Activated CD4-positive, alpha-beta T cell treated with anti-CD3 and anti-CD28 coated beads for 36 hours (primary cell): Measurements from ENCODE around the gene MED13L. TPM values are rescaled to one million over a fixed set of nuclear protein-coding genes. Genes with fewer than 3 reads are reported as not detected.

ENCODE experiments used
- ATAC-seq: fragments of 200-7000 bp; cut with Tn5 transposase; one replicate; pipeline ENCODE4 v1.10.0; 2021; ENCODE audit warnings: mild to moderate bottlenecking, moderate library complexity
- CTCF ChIA-PET: fragments of 350-600 bp; sonication (Branson Sonifier 250); formaldehyde crosslinking; loops from one replicate; lab custom pipeline; 2021; ENCODE audit warnings: antibody characterized with exemption; lab: Charles Lee
- POLR2A ChIA-PET: fragments of 350-600 bp; sonication (Branson Sonifier 250); formaldehyde crosslinking; loops from one replicate; lab custom pipeline; 2021; ENCODE audit warnings: antibody characterized with exemption, inconsistent platforms; lab: Charles Lee
- DNase-seq: peaks from one replicate; pipeline ENCODE4 v3.0.0-alpha.2; 2020
- H3K27ac Mint-ChIP-seq: one replicate; pipeline ENCODE4 v1.8.0; 2021; ENCODE audit warnings: mixed read lengths
- H3K27me3 Mint-ChIP-seq: one replicate; pipeline ENCODE4 v1.8.0; 2021; ENCODE audit warnings: mixed read lengths
- H3K36me3 Mint-ChIP-seq: one replicate; pipeline ENCODE4 v1.8.0; 2021; ENCODE audit warnings: low read depth, mixed read lengths
- H3K4me1 Mint-ChIP-seq: one replicate; pipeline ENCODE4 v1.8.0; 2021; ENCODE audit warnings: mixed read lengths
- H3K4me3 Mint-ChIP-seq: one replicate; pipeline ENCODE4 v1.8.0; 2021; ENCODE audit warnings: mild to moderate bottlenecking, moderate library complexity, mixed read lengths
- H3K9me3 Mint-ChIP-seq: one replicate; pipeline ENCODE4 v1.8.0; 2021; ENCODE audit warnings: low read depth, mixed read lengths
- intact Hi-C, 2 experiments: fragments of 100-400 bp; cut with DNase I in 1 of 2; cut with micrococcal nuclease in 1 of 2; formaldehyde crosslinking; loops; one replicate each; pipeline versions ENCODE4 v1.14.2 to v1.15.1; 2022 to 2024; cut with DNase I, micrococcal nuclease
- total RNA-seq, 2 experiments: library from RNA; stranded (reverse); gene quantifications; one replicate each; pipeline ENCODE4 v1.2.3, GENCODE V29; 2021

MED13L gene
- total RNA-seq, 2 experiments from 2014 or later = 38.5 to 41.9 TPM

DNA sequence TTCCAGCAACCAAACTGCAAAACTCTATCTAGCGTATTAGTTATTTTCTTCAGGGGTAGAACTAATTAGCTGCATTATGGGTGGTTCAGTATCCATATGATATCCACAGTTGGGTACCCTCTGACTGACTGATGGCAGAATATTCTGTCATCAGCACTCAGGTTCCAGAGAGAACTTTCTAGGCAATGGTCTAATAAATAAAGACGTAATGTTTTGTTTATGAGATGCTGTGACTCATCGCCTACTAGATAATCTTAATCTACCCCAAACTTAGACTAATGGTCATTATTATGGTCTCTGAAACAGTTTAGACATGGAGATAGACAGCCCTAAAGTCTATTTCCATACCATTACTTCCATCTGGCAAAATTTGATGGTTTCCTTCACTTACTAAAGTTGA is 220.1 kb downstream of the MED13L start:
- H3K27me3 Mint-ChIP-seq = no peaks in the 10 kb centered on the region
- intact Hi-C loops = no loop called here
- peaks cover 66% of the 10 kb centered on the region for H3K4me1 Mint-ChIP-seq
- no peak for DNase-seq
- H3K4me3 Mint-ChIP-seq = no peak overlapping the region
- H3K36me3 Mint-ChIP-seq = no peaks in the 10 kb centered on the region
- no peak overlapping the region for H3K27ac Mint-ChIP-seq
- no peaks in the 10 kb centered on the region for H3K9me3 Mint-ChIP-seq
- CTCF ChIA-PET = interaction anchor here (1.3 kb wide), 1 partner anchor 36 kb away, joined by 3 read pairs; no protein-coding TSS in a partner anchor
- no peak for ATAC-seq
- POLR2A ChIA-PET = no interaction called here

DNA sequence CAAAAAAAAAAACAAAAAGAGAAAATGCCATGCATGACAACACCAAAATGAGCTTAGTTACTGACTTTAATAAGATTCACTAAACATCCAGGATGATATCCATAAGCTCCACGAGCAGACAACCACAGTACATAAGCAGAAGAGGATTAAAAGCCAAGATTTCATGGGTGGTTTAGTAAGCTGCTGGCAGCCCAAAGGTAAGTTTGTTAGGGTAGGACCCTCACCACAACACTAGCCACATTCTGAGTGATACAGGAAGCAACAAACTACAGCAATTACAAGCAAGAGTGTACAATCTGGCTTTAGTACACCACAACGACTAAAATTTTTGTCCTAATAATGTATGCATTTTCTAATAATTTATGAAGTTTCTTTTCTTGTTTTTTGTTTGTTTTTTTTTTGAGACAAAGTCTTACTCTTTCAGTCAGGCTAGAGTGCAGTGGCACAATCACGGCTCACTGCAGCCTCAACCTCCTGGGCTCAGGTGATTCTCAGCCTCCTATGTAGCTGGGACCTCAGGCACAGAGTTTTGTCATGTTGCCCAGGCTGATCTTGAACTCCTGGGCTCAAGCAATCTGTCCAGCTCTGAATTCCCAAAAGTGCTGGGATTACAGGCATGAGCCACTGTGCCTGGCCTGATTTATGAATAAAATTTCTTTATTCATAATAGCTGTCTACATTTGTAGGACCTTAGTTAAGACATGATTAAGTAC is 221.4 kb downstream of the MED13L start:
- H3K27me3 Mint-ChIP-seq = no peaks in the 10 kb centered on the region
- no peak overlapping the region for H3K27ac Mint-ChIP-seq
- ChIA-PET CTCF (interaction anchor here (1.0 kb wide), 2 partner anchors 191 to 193 kb away, joined by 3 read pairs; no protein-coding TSS in a partner anchor), POLR2A (interaction anchor here (0.6 to 0.7 kb wide), 2 partner anchors 94 to 257 kb away, joined by 4 read pairs; no protein-coding TSS in a partner anchor)
- no peak overlapping the region for H3K4me3 Mint-ChIP-seq
- peak; percentile 22 for DNase-seq
- no peaks in the 10 kb centered on the region for H3K36me3 Mint-ChIP-seq
- H3K9me3 Mint-ChIP-seq = no peaks in the 10 kb centered on the region
- peaks cover 68% of the 10 kb centered on the region for H3K4me1 Mint-ChIP-seq
- peak; percentile 50 for ATAC-seq
- intact Hi-C loops = no loop called here

GRCh38 chr12:116054280-116054679 is 223.2 kb downstream of the MED13L start:
- no peaks in the 10 kb centered on the region for H3K27me3 Mint-ChIP-seq
- no peaks in the 10 kb centered on the region for H3K9me3 Mint-ChIP-seq
- no peaks in the 10 kb centered on the region for H3K36me3 Mint-ChIP-seq
- H3K4me1 Mint-ChIP-seq = peaks cover 60% of the 10 kb centered on the region
- CTCF ChIA-PET = no interaction called here
- ATAC-seq (no peak), DNase-seq (no peak)
- no peak overlapping the region for H3K27ac Mint-ChIP-seq
- POLR2A ChIA-PET = no interaction called here
- intact Hi-C loops = no loop called here
- H3K4me3 Mint-ChIP-seq = no peak overlapping the region

DNA sequence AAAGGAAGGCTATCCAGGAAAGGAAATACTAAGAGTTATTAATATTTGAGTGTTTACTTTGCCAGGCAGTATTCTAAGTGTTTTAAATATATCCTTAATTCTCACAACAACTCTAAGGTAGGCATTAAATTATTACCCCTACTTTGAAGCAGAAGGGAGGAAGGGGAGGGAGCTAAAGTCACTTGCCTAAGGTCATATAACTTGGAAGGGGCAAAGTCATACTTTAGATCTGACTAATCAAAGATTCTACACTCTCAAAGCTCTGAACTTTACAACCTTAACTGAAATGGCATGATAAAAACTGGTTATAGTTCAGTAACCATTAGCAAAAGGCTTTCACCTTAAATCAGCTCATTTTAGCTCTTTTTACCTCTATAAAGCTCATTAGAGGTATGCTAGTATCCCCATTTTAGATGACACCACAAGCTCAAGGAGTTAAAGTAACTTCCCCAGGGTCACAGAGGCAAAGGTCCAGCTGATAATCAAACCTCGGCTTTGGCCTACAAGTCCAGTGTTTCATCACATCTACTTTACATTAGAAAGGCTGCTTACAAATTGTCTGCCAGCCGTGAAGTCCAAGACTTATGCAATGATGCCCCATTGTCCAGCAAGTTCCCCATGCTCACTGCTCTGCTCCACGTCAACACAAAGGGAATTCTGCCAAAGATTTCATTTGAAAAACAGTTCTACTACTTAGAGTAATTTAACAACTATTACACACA is 223.9 kb downstream of the MED13L start:
- peaks cover 61% of the 10 kb centered on the region for H3K4me1 Mint-ChIP-seq
- H3K9me3 Mint-ChIP-seq = no peaks in the 10 kb centered on the region
- no peaks in the 10 kb centered on the region for H3K36me3 Mint-ChIP-seq
- H3K27ac Mint-ChIP-seq = no peak overlapping the region
- DNase-seq = no peak
- H3K4me3 Mint-ChIP-seq = no peak overlapping the region
- no peaks in the 10 kb centered on the region for H3K27me3 Mint-ChIP-seq
- ATAC-seq = peak; percentile 75
- ChIA-PET POLR2A (interaction anchor here (0.7 kb wide), 2 partner anchors 17 to 123 kb away, joined by 3 read pairs; no protein-coding TSS in a partner anchor), CTCF (interaction anchor here (0.6 to 1.1 kb wide), 4 partner anchors 9 to 142 kb away, joined by 3 to 4 read pairs (median 3); no protein-coding TSS in a partner anchor)
- intact Hi-C loops = no loop called here

DNA sequence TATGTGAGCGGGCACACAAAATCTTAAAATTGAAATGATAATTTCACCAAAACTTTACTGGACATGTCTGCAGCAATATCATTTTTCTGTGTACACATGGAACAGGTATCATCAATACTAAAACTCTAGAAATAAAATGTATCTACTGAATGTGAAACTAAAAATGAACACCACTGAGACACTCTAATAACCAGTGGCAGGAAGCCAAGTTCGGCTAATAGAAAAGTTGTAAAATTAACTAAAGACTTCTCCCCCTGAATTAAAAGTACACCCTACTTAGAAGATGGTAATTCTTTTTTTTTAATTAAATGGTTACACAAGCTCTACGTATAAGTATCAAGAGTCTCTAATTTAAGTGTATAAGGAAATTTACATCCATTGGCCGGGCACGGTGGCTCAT is 227.2 kb downstream of the MED13L start:
- ChIA-PET CTCF (no interaction called here), POLR2A (no interaction called here)
- Mint-ChIP-seq H3K9me3 (no peaks in the 10 kb centered on the region), H3K4me1 (peaks cover 48% of the 10 kb centered on the region), H3K4me3 (no peak overlapping the region), H3K27ac (no peak overlapping the region), H3K36me3 (peaks cover 1% of the 10 kb centered on the region), H3K27me3 (no peaks in the 10 kb centered on the region)
- ATAC-seq = no peak
- intact Hi-C loops = no loop called here
- DNase-seq = no peak

GRCh38 chr12:116048879-116049278 is 228.6 kb downstream of the MED13L start:
- intact Hi-C loops = loop anchor here in 1 of 2 experiments (2.0 kb wide), 1 partner anchor 16 kb away; no protein-coding TSS in a partner anchor
- CTCF ChIA-PET = interaction anchor here (0.7 kb wide), 1 partner anchor 10 kb away, joined by 3 read pairs; no protein-coding TSS in a partner anchor

DNA sequence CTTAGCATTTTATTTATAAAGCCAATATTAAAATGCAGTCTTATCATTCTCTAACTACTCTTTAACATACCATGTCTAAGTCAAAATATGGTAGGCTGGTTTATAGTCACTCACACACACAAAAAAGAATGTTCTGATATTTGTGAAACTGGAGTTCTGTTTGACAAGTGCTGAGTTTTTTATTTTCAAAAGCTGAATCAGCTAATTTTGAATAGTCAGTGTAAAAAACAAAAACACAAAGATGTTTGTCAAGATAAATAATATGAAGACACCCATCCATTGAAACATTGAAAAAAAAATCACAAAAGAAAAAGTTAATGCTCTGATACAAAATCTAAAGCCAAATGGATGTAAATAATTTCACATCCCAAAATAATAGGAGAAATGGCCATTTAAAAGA is 231.5 kb downstream of the MED13L start:
- intact Hi-C loops = no loop called here
- ChIA-PET CTCF (no interaction called here), POLR2A (no interaction called here)
- no peak overlapping the region for H3K27ac Mint-ChIP-seq
- H3K9me3 Mint-ChIP-seq = no peaks in the 10 kb centered on the region
- peaks cover 2% of the 10 kb centered on the region for H3K36me3 Mint-ChIP-seq
- H3K4me3 Mint-ChIP-seq = no peak overlapping the region
- H3K27me3 Mint-ChIP-seq = no peaks in the 10 kb centered on the region
- DNase-seq (no peak), ATAC-seq (no peak)
- peaks cover 35% of the 10 kb centered on the region for H3K4me1 Mint-ChIP-seq

More at GRCh38 chr12:116048879-116049278, 228.6 kb downstream of the MED13L start:
- ATAC-seq (no peak), DNase-seq (no peak)
- H3K4me3 Mint-ChIP-seq = no peak overlapping the region
- H3K4me1 Mint-ChIP-seq = peaks cover 50% of the 10 kb centered on the region
- no peaks in the 10 kb centered on the region for H3K27me3 Mint-ChIP-seq
- no peak overlapping the region for H3K27ac Mint-ChIP-seq
- H3K9me3 Mint-ChIP-seq = no peaks in the 10 kb centered on the region
- POLR2A ChIA-PET = no interaction called here
- peaks cover 2% of the 10 kb centered on the region for H3K36me3 Mint-ChIP-seq

GRCh38 chr12:116045150-116045549 is 232.3 kb downstream of the MED13L start:
- Mint-ChIP-seq H3K4me3 (no peak overlapping the region), H3K27ac (no peak overlapping the region), H3K27me3 (no peaks in the 10 kb centered on the region), H3K36me3 (peaks cover 2% of the 10 kb centered on the region), H3K9me3 (no peaks in the 10 kb centered on the region), H3K4me1 (peaks cover 42% of the 10 kb centered on the region)
- ATAC-seq (no peak), DNase-seq (no peak)
- intact Hi-C loops = no loop called here
- POLR2A ChIA-PET = no interaction called here
- CTCF ChIA-PET = interaction anchor here (0.6 kb wide), 2 partner anchors 14 to 90 kb away, joined by 3 to 4 read pairs; no protein-coding TSS in a partner anchor

DNA sequence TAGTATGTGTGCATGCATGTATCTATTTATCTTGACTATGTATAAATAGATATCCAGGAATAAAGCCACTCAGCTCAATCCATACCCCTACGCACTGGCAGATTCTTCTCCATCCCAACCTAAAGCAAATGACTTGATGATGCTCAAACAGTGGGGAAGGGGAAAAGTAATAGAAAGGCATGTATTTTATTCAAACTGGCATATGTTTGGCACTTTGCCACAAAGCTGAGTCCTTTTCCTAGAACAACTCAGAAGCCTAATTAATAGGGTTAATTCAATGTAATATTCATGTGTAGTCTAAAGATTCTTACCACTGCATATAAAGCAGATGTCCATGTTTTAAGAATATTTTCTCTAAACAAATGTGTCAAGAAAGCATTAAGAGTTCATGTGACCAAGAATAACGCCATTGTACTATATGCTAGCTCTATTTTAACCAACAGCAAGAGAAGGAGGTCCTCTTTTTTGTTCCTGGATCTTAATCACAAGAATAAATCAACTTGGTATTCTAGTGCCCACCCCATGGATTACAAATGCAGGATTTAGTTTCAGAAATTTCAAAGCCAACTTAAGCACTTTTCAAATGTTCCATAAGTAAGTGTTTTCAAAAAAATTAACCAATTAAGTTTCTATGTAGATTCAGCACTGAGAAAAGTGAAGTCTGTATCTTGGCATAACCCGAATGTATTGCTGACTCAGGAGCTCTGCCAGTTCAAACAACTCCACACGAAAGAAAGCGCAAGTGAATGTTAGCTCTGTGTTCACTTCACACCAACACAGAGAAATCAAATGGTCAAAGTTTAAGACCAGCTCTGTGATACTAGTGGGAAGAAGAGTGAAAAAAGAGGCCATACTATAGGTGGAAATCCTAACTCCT is 233.6 kb downstream of the MED13L start:
- Mint-ChIP-seq H3K27me3 (no peaks in the 10 kb centered on the region), H3K4me3 (no peak overlapping the region), H3K36me3 (peaks cover 2% of the 10 kb centered on the region), H3K9me3 (no peaks in the 10 kb centered on the region), H3K27ac (no peak overlapping the region), H3K4me1 (peaks cover 42% of the 10 kb centered on the region)
- no peak for ATAC-seq
- CTCF ChIA-PET = interaction anchor here (0.6 to 0.7 kb wide), 2 partner anchors 10 to 261 kb away, joined by 3 to 4 read pairs; no protein-coding TSS in a partner anchor
- POLR2A ChIA-PET = interaction anchor here (0.7 kb wide), 1 partner anchor 17 kb away, joined by 3 read pairs; no protein-coding TSS in a partner anchor
- DNase-seq = no peak
- intact Hi-C loops = no loop called here

DNA sequence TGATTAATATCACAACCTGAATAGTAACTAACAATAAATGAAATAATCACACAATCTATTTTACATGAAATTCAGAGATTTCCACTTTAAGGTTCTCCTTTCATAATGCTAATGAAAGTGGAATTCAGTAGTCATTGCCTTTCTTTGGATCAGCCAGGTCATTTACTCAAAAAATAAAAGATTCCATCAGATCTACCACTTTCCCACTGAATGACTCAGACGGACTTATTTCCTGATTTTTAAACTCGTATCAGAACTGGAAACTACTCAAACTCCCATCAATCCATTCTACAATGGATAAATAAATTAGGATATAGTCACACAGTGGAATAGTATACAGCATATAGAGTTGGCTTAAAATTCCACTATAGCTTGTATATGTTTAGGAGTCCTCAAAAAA is 237.1 kb downstream of the MED13L start:
- Mint-ChIP-seq H3K27me3 (no peaks in the 10 kb centered on the region), H3K4me3 (no peak overlapping the region), H3K9me3 (no peaks in the 10 kb centered on the region), H3K36me3 (peaks cover 2% of the 10 kb centered on the region), H3K4me1 (peaks cover 33% of the 10 kb centered on the region), H3K27ac (no peak overlapping the region)
- ChIA-PET POLR2A (no interaction called here), CTCF (interaction anchor here (1.7 to 1.9 kb wide), 2 partner anchors 11 to 195 kb away, joined by 3 to 8 read pairs; no protein-coding TSS in a partner anchor)
- intact Hi-C loops = no loop called here
- no peak for DNase-seq
- ATAC-seq = no peak

- Mint-ChIP-seq H3K9me3 (no peaks in the 10 kb centered on the region), H3K27me3 (no peaks in the 10 kb centered on the region), H3K36me3 (peaks cover 2% of the 10 kb centered on the region), H3K27ac (no peak overlapping the region), H3K4me1 (peaks cover 21% of the 10 kb centered on the region), H3K4me3 (no peak overlapping the region)
- no peak for ATAC-seq
- POLR2A ChIA-PET = no interaction called here
- DNase-seq = no peak
- CTCF ChIA-PET = interaction anchor here (0.6 to 1.9 kb wide), 8 partner anchors 9 to 571 kb away, joined by 3 to 8 read pairs (median 3); no protein-coding TSS in a partner anchor
- intact Hi-C loops = no loop called here
Observed at GRCh38 chr12:116039081-116039480, 238.4 kb downstream of the MED13L start.
